ENCODE measurements around the gene PPP6R2. TPM values are rescaled to one million over a fixed set of nuclear protein-coding genes. Genes with fewer than 3 reads are reported as not detected.

Gene PPP6R2
- total RNA-seq, 3 donors from 2014 or later = 41.4 to 52.6 (median 43.3) TPM

GRCh38 chr22:50310031-50310722, 33.0 kb upstream of the PPP6R2 start:
- no peak for ATAC-seq
- H3K4me3 Mint-ChIP-seq = no peak overlapping the region
- peaks cover 8% of the 10 kb centered on the region for H3K27me3 Mint-ChIP-seq (ENCODE audit: low read depth)
- H3K4me1 Mint-ChIP-seq (ENCODE audit: low read depth) = peaks cover 21% of the 10 kb centered on the region
- H3K36me3 Mint-ChIP-seq (ENCODE audit: insufficient read depth) = no peaks in the 10 kb centered on the region
- no peak for DNase-seq
- no peaks in the 10 kb centered on the region for H3K9me3 Mint-ChIP-seq

- H3K27me3 Mint-ChIP-seq (ENCODE audit: low read depth) = peaks cover 6% of the 10 kb centered on the region
- DNase-seq = no peak
- no peak overlapping the region for H3K4me3 Mint-ChIP-seq
- H3K36me3 Mint-ChIP-seq (ENCODE audit: insufficient read depth) = no peaks in the 10 kb centered on the region
- ATAC-seq = no peak
- no peaks in the 10 kb centered on the region for H3K9me3 Mint-ChIP-seq
- H3K4me1 Mint-ChIP-seq (ENCODE audit: low read depth) = peaks cover 24% of the 10 kb centered on the region
Measured at GRCh38 chr22:50310949-50311444, 32.1 kb upstream of the PPP6R2 start.

- Mint-ChIP-seq H3K27me3 (ENCODE audit: low read depth) (peaks cover 2% of the 10 kb centered on the region), H3K36me3 (ENCODE audit: insufficient read depth) (no peaks in the 10 kb centered on the region), H3K4me3 (no peak overlapping the region), H3K9me3 (no peaks in the 10 kb centered on the region), H3K4me1 (ENCODE audit: low read depth) (peaks cover 20% of the 10 kb centered on the region)
- DNase-seq (no peak), ATAC-seq (no peak)
Measured at GRCh38 chr22:50311606-50312351, 31.3 kb upstream of the PPP6R2 start.

GRCh38 chr22:50312371-50312770, 30.8 kb upstream of the PPP6R2 start:
- DNase-seq = no peak
- no peak overlapping the region for H3K4me3 Mint-ChIP-seq
- ATAC-seq = no peak
- H3K4me1 Mint-ChIP-seq (ENCODE audit: low read depth) = peaks cover 20% of the 10 kb centered on the region
- no peaks in the 10 kb centered on the region for H3K36me3 Mint-ChIP-seq (ENCODE audit: insufficient read depth)
- H3K27me3 Mint-ChIP-seq (ENCODE audit: low read depth) = peaks cover 2% of the 10 kb centered on the region
- H3K9me3 Mint-ChIP-seq = no peaks in the 10 kb centered on the region

- Mint-ChIP-seq H3K4me3 (no peak overlapping the region), H3K9me3 (no peaks in the 10 kb centered on the region), H3K36me3 (ENCODE audit: insufficient read depth) (no peaks in the 10 kb centered on the region), H3K4me1 (ENCODE audit: low read depth) (peaks cover 20% of the 10 kb centered on the region), H3K27me3 (ENCODE audit: low read depth) (peaks cover 2% of the 10 kb centered on the region)
- DNase-seq (no peak), ATAC-seq (no peak)
Measured at GRCh38 chr22:50313021-50313420, 30.1 kb upstream of the PPP6R2 start.

- Mint-ChIP-seq H3K4me1 (ENCODE audit: low read depth) (peaks cover 20% of the 10 kb centered on the region), H3K27me3 (ENCODE audit: low read depth) (peaks cover 2% of the 10 kb centered on the region), H3K9me3 (no peaks in the 10 kb centered on the region), H3K36me3 (ENCODE audit: insufficient read depth) (no peaks in the 10 kb centered on the region), H3K4me3 (peak overlapping the region; percentile 43)
- no peak for DNase-seq
- no peak for ATAC-seq
Measured at GRCh38 chr22:50313600-50313999, 29.5 kb upstream of the PPP6R2 start.

GRCh38 chr22:50314081-50314454, 29.1 kb upstream of the PPP6R2 start:
- ATAC-seq (no peak), DNase-seq (no peak)
- H3K36me3 Mint-ChIP-seq (ENCODE audit: insufficient read depth) = no peaks in the 10 kb centered on the region
- no peaks in the 10 kb centered on the region for H3K27me3 Mint-ChIP-seq (ENCODE audit: low read depth)
- H3K4me1 Mint-ChIP-seq (ENCODE audit: low read depth) = peaks cover 18% of the 10 kb centered on the region
- peak overlapping the region; percentile 73 for H3K4me3 Mint-ChIP-seq
- no peaks in the 10 kb centered on the region for H3K9me3 Mint-ChIP-seq

- peaks cover 18% of the 10 kb centered on the region for H3K4me1 Mint-ChIP-seq (ENCODE audit: low read depth)
- ATAC-seq (peak; percentile 97 to 98), DNase-seq (peak; percentile 57)
- peak overlapping the region; percentile 73 for H3K4me3 Mint-ChIP-seq
- H3K36me3 Mint-ChIP-seq (ENCODE audit: insufficient read depth) = no peaks in the 10 kb centered on the region
- H3K9me3 Mint-ChIP-seq = no peaks in the 10 kb centered on the region
- H3K27me3 Mint-ChIP-seq (ENCODE audit: low read depth) = no peaks in the 10 kb centered on the region
Measured at GRCh38 chr22:50314455-50315288, 28.5 kb upstream of the PPP6R2 start.

GRCh38 chr22:50315289-50316113, 27.6 kb upstream of the PPP6R2 start:
- Mint-ChIP-seq H3K27me3 (ENCODE audit: low read depth) (no peaks in the 10 kb centered on the region), H3K36me3 (ENCODE audit: insufficient read depth) (no peaks in the 10 kb centered on the region), H3K9me3 (no peaks in the 10 kb centered on the region), H3K4me3 (no peak overlapping the region), H3K4me1 (ENCODE audit: low read depth) (peaks cover 18% of the 10 kb centered on the region)
- ATAC-seq (no peak), DNase-seq (no peak)

- H3K27me3 Mint-ChIP-seq (ENCODE audit: low read depth) = no peaks in the 10 kb centered on the region
- H3K9me3 Mint-ChIP-seq = no peaks in the 10 kb centered on the region
- H3K4me3 Mint-ChIP-seq = no peak overlapping the region
- DNase-seq (no peak), ATAC-seq (no peak)
- no peaks in the 10 kb centered on the region for H3K36me3 Mint-ChIP-seq (ENCODE audit: insufficient read depth)
- H3K4me1 Mint-ChIP-seq (ENCODE audit: low read depth) = peaks cover 18% of the 10 kb centered on the region
Measured at GRCh38 chr22:50316114-50317065, 26.7 kb upstream of the PPP6R2 start.

- Mint-ChIP-seq H3K36me3 (ENCODE audit: insufficient read depth) (no peaks in the 10 kb centered on the region), H3K4me1 (ENCODE audit: low read depth) (peaks cover 18% of the 10 kb centered on the region), H3K9me3 (no peaks in the 10 kb centered on the region), H3K27me3 (ENCODE audit: low read depth) (no peaks in the 10 kb centered on the region), H3K4me3 (no peak overlapping the region)
- DNase-seq (no peak), ATAC-seq (no peak)
Measured at GRCh38 chr22:50317178-50317577, 25.9 kb upstream of the PPP6R2 start.

- DNase-seq = no peak
- Mint-ChIP-seq H3K4me3 (no peak overlapping the region), H3K9me3 (no peaks in the 10 kb centered on the region), H3K27me3 (ENCODE audit: low read depth) (no peaks in the 10 kb centered on the region), H3K36me3 (ENCODE audit: insufficient read depth) (no peaks in the 10 kb centered on the region), H3K4me1 (ENCODE audit: low read depth) (peaks cover 18% of the 10 kb centered on the region)
- no peak for ATAC-seq
Measured at GRCh38 chr22:50317674-50318073, 25.5 kb upstream of the PPP6R2 start.

GRCh38 chr22:50318356-50318697, 24.8 kb upstream of the PPP6R2 start:
- DNase-seq = no peak
- peaks cover 18% of the 10 kb centered on the region for H3K4me1 Mint-ChIP-seq (ENCODE audit: low read depth)
- H3K27me3 Mint-ChIP-seq (ENCODE audit: low read depth) = no peaks in the 10 kb centered on the region
- H3K36me3 Mint-ChIP-seq (ENCODE audit: insufficient read depth) = no peaks in the 10 kb centered on the region
- H3K9me3 Mint-ChIP-seq = no peaks in the 10 kb centered on the region
- ATAC-seq = no peak
- no peak overlapping the region for H3K4me3 Mint-ChIP-seq

All from activated T-cell treated with anti-CD3 and anti-CD28 coated beads, Interleukin-2, amount 50 U/mL, for 4 hours (primary cell).